GM19395 (cell line): ENCODE measurements around the gene DCAF8L1.
"Not testable (repeated sequence)": the region's sequence is repeated elsewhere in the genome, so short reads cannot be mapped to it uniquely, and the experiment has no call there.

Experiments
- ATAC-seq: cut with Tn5 transposase; IDR thresholded peaks from one replicate; pipeline ENCODE4 v1.9.1; 2021; ENCODE audit warnings: mild to moderate bottlenecking, moderate library complexity; ENCODE audit not compliant: unreplicated experiment

Gene DCAF8L1

DNA sequence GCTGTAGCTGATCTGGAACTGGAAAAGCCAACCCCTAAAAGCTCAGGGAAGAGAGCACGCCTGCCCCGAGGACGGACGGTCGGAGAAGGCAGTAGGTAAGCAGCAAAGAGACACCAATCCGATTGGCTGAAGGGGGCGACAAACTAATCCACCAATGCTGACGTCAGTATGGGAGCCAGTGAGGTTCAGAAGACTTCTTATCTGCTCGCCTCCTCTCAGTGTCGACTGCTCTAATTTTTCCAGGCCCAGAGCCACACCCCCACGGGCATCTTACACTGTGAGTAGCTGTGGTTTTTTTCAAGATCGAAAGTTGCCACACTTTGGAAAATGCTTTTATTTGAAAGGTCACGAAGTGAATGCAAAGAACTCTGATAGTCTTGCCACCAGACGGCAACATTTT is at the start of gene DCAF8L1:
TSS of gene DCAF8L1 (minus strand) at position 101 of the 400 bp plus-strand sequence. CDS start 115 bp downstream, outside the sequence.
- no peak for ATAC-seq

DNA sequence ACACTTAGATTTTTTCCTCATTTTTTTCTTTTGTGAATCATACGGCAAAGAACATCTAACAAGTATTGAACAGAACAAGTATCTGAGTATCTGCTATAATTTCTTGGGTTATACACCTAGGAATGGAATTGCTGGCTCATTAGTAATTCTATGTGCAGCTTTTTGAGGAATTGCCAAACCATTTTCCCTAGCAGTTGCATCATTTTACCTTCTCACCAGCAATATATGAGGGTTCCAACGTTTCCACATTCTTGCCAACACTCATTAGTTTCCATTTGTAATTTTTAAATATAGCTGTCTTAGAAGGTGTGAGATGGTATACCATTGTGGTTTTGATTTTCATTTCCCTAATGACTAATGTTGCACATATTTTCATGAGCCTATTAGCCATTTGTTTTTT is 41.1 kb upstream of the DCAF8L1 start:
- ATAC-seq = no peak

DNA sequence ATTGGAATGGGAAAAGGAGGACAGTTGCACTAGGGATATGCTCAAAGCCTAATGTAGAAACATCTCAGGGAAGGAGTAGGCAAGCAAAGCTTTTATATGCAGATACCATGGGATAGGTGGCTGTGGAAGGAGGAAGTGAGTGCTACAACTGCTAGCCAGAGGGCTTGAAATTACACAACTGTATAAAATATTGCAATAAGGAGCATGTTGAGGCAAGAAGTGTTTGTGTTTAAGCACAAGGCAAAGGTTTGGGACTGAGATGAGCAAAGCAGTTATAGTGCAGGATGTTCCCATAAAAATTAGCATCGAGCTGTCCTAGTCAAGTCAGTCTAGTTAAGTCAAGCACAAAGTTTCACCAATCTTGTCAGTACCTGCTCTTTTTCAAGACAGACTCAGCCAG is 35.6 kb upstream of the DCAF8L1 start:
- ATAC-seq = no peak

DNA sequence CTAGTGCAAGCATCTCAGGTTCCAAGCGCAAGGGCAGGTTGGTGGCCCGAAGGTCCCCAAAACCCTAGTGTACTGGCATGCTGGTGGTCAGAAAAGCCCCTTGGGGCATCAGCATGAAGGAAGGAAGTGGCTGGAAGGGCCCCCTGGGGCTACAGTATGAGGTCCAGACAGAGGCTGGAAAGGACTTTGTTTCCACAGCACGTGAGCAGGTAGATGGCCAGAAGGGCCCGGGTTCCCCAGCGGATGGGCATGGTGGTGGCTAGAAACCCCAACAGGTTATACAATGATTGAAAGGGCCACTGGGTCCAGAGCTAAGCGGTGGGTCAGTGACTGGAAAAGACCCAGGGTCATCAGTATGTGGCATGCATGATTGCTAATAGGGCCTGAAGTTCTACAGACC is 34.7 kb upstream of the DCAF8L1 start:
- ATAC-seq = no peak

DNA sequence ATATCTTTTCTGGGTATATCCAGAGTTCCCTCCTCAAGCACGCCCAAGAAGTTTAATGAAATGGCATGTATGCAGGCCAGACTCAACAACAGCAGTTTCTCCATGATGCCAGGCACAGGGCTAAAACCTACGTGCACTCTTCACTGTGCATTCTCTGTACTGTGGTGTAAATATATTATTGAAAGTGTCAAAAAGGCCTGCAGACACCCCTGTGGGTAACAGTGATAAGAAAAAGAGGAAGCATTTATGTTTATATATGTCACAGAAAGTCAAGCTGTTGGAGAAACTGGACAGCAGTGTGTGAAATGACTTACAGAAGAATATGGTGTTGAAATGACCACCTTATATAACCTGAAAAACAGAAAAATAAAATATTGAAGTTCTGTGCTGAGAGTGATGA is 29.6 kb upstream of the DCAF8L1 start:
- ATAC-seq = no peak

DNA sequence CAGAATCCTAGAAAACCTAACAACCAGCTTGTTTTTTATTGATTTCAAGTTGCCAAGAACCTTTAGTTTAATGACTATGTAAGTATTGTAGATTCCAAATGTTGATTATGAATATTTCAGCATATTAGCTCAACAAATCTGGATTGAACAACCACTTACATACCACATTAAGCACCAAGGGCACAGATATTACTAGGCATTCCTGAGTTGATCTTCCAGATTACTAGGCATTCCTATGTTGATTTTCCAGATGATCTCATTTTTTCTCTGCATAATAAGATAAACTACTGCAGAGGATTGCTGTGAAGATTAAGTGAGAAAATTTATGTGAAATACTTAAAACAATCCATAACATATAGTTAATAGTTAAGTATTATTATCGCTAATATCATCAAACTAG is 17.4 kb upstream of the DCAF8L1 start:
- no peak for ATAC-seq

DNA sequence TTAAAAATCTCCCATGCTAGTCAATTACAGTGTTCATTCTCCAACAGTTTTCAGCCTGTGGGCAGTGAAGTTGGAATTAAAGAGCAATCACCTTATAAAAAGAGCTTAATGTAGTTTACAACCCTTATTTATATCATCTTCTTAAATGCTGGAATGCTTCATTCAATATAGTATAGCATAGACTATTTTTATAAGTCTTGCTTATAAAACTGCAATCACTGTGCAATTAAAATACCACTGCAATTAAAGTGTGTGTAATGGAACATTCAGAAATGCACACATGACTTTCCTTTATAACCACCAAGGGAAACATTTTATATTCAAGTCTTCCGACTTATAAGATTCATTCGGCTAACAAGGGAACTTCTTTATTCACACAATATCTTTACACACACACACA is 16.4 kb upstream of the DCAF8L1 start:
- ATAC-seq = no peak

DNA sequence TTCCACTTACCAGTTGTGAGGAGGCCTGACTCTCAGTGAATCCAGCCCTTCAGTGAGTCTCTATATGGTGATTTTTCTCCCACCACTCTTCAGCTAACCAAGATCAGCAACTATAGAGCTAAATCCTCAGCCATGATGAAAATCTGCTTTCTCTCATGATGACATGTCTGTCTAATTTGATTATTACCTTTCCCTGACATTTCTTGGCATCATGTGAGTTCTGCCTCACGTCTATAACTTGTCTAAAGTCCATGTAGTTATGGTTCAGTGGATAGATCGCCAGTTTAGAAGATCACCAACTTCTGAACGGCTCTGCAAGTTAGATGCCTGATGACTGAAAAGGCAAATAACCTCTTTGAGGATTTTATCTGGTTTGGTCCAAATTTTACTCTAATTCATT is 14.9 kb upstream of the DCAF8L1 start:
- no peak for ATAC-seq

DNA sequence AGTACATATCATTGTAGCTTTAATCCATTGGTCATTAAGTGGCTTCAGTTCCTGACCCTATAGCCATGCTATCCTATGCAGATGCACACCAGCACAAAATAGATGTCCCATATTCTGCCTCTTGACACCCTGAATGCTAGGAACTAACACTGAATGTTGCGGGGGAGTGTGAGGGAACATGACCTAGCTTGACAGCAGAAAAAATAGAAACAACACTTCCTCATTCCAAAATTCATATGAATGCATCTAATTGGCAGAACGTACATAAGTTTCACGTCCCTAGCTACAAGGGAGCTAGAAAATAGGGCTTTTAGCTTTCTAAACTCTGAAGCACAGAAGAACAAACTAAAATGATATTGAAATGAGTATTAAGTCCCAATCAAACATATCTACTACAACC is 14.4 kb upstream of the DCAF8L1 start:
- ATAC-seq = no peak

DNA sequence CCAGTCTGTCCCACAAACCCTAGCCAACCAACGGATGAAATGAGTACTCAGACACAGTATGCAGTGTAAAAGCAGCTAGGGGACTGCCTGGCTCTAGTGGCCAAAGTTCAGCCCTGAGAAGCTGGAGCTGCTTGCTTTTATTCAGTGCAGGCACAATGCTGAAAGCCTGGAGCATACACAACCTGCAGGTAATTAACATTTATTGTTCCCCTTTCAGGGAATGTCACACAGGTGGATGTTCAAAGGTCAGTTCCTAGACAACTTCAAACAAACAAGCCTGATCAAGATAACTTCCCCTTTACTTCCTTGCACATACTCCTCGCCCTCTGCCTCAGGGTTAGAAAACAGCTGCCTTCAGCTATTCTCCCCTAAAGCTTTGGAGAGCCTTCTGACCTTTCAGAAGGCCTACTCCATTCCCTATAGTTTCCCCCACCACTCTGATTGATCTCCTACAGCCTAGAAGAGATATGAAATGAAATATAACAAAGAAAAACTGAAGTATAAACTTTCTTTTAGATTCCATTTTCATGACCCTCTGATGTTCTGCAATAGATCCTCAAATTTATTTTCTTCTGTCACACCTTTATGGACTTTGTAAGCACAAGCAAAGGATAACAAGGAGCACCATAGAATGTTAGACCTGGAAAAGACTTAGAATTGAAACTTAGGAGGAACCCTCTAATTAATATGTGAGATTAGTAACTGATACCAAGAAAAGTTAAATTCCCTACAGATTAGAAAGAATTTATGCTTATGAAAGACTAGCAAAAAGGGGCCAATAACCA is 6.8 kb upstream of the DCAF8L1 start:
- no peak for ATAC-seq

DNA sequence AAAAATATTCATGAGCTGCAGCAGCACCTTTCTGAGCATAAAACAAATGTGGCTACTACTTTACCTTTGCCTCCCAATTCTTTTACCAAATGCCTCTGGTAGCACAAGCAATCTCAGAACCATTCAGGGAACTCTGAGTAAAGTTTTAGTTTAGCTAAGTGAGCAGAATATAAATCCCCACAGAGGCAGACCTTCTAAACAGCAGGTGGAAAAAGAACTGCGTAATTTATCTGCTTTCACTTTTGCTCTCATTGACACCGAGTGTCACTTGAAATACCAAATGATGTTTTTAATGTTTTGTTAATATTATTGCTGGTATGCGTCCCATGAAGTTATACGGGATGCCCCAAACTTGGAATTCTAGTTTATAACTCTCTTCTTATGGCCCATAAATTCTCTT is 4.3 kb downstream of the DCAF8L1 start:
- not testable (repeated sequence) for ATAC-seq

DNA sequence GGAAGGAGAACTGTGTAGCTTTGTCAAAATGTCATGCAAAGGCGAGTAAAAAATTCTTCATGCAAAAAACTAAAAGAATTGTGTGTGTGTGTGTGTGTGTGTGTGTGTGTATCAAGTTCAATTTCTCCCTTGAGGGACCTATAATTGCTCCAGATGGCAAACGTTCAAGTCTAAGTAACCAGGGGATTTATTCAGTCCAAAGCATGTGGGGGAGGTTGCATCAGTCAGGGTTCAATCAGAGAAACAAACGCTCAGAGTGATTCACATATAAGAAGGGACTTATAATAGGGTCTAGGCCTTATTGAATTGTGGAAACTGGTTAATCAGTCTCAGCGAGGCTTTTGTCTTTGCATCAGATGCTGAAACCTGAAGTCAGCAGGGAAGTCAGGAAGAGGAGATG is 5.0 kb downstream of the DCAF8L1 start:
- no peak for ATAC-seq

DNA sequence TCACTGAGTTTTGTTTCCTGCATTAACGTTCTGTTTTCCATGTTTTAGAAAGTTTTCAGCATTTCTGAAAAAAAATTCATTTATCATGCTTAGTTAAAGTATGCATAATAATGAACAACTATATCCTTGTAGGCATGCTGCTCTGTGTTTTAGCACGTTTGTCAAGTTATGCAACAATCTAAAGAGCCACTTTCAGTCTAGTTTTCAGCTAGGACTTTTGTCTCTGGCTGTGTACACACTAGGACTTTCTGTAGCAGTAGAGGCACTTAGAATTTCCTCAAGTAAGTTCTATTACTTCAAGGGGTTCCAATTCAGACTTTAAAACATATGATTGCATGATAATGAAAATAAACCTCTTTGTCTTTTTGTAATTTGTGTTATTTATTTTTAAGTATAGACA is 12.4 kb downstream of the DCAF8L1 start:
- ATAC-seq = no peak

DNA sequence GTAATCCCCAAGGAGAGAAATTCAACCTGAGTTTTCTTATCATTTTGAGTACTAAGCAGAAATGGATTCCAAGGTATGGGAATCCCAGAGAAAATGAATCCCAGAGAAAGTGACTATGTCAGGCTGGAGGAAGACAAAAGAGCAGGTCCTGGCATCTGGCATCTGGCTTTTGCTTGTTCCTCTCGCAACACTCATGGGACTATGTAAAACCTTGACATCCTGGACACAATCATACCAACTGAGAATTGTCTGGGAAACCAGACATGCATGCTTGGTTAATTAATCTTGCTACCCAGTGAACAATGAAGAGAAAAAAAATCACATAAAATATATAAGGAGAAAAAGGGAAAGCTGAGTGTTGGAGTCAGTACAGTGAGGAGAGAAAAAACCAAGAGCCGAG is 12.9 kb downstream of the DCAF8L1 start:
- ATAC-seq = no peak

DNA sequence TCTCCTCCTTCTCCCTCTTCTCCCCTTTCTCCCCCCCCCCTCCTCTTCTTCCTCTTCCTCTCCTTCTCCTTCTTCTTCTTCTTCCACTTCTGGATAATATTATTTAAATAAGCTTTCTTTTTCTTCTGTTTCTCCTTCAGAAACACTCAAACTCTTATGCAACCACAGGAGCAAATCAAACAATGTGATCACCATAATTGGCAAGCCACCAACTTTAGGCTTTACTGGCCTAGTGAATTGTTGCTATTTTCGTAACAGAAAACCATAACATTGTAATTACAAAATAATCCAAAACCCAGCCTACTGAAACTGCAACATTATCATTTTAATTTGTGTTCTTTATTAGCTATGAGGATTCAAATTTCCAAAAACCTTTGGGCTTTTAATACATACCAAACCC is 14.3 kb downstream of the DCAF8L1 start:
- no peak for ATAC-seq

DNA sequence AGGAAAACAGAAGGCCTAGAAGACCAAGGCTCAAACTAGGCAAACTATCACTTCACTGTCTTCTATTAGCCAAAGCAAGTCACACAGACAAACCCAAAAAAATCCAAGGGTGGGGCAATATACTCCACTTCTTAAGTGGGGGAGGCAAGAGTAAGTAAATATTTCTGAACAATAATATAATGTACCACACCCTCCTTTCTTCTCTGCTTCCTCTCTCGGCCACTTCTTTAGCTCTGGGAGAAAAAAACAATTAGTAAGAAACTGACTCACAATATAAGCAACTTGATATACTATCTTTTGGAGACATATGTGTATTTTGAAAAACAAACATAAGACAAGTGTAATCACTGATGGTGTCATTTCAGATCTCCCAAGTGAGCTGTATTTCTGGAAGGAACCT is 14.8 kb downstream of the DCAF8L1 start:
- no peak for ATAC-seq

DNA sequence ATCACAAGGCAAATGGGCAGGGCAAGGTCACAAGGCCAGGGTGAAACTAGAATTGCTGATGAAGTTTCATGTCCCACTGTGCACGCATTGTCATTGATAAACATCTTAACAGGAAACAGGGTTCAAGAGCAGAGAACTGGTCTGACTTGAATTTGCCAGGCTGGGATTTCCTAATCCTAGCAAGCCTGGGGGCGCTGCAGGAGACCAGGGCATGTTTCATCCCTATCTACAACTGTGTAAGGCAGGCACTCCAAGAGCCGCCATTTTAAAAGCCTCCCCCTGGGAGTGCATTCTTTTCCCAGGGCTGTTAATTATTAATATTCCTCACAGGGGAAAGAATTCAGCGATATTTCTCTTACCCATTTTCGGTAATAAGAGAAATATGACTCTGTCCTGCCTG is 15.9 kb downstream of the DCAF8L1 start:
- not testable (repeated sequence) for ATAC-seq

DNA sequence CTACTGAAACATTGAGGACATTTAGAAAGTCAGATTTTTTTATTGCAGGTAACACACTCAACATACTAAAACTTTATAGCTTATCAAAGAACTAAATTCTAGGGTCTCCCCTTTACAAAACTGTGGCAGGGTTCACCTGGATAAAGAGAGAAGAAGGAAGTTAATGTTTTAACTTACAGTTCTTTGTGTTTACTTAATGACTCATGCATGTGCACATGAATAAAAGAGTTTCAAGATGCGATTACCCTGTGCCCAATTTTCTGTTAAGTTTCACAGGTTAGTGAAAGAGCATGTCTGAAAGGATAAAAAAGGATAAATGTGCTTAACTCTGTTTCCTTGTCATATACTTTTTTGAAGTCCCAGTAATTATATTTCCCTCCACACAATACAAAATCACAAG is 16.8 kb downstream of the DCAF8L1 start:
- no peak for ATAC-seq

DNA sequence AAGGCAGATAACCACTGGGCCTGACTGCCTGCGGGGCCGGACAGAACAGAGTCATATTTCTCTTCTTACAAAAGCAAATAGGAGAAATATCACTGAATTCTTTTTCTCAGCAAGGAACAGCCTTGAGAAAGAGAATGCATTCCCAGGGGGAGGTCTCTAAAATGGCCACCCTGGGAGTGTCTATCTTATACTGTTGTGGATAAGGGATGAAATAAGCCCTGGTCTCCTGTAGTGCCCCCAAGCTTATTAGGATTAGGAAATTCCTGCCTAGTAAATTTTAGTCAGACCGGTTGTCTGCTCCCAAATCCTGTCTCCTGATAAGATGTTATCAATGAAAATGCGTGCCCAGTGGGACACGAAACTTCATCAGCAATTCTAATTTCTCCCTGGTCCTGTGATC is 20.8 kb downstream of the DCAF8L1 start:
- not testable (repeated sequence) for ATAC-seq

DNA sequence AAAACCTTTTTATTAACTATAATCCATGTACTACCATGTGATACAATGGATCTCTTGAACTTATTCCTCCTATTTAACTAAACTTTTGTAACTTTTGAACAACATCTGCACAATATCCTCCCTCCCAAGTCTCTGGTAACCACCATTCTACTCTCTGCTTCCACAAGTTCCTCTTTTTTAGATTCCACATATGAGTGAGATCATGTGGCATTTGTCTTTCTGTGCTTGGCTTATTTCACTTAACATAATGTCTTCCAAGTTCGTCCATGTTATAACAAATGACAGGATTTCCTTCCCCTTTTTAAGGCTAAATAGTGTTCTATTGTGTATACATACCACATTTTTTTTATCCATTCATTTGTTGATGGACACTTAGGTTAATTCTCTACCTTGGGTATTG is 28.1 kb downstream of the DCAF8L1 start:
- ATAC-seq = no peak

DNA sequence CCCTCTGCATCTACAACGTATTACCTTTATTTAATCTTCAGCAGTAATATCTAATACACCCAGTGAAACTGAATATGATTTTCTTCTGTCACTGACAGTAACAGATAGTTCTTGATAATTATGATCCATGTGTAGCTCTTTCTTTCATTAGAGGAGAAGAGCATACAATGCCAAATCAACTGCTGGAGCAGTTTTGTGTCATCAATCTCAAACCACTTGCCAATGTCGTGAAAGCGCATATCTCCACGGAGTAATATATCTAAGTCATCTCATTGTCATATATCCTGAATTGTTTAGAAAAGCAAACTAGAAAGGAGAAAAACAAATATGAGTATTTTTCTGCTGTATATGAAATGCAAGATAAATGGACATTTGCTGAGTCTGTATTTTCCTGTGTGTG is 47.9 kb downstream of the DCAF8L1 start:
- ATAC-seq = no peak
